Vagina (tissue), 2 donors: Measurements from ENCODE around the gene TTC23. TPM values are rescaled to one million over a fixed set of nuclear protein-coding genes. Genes with fewer than 3 reads are reported as not detected.
"Not testable (repeated sequence)": the region's sequence is repeated elsewhere in the genome, so short reads cannot be mapped to it uniquely, and the experiment has no call there.

Experiments used
- DNase-seq, 2 donors: peaks; one replicate each; pipeline ENCODE4 v3.0.0-alpha.2; 2017; ENCODE audit errors: extremely low spot score in 2 of 2
- H3K27ac ChIP-seq: fragments of 200-600 bp; sonication (generic); one replicate; pipeline ENCODE4 v1.5.1; 2019
- H3K27me3 ChIP-seq: fragments of 200-600 bp; sonication (generic); one replicate; pipeline ENCODE4 v1.5.1; 2019
- H3K36me3 ChIP-seq, 2 donors: fragments of 200-600 bp; sonication (generic); one replicate each; pipeline ENCODE4 v1.5.1; 2017 to 2019
- H3K4me1 ChIP-seq: fragments of 200-600 bp; sonication (generic); one replicate; pipeline ENCODE4 v1.5.1; 2019
- H3K4me3 ChIP-seq, 2 donors: fragments of 200-600 bp; sonication (generic); 1 replicate in 1 of 2; 2 replicates in 1 of 2; pipeline ENCODE4 v1.5.1; 2016 to 2019
- H3K9me3 ChIP-seq: fragments of 200-600 bp; sonication (generic); one replicate; pipeline ENCODE4 v1.5.1; 2019
- CTCF ChIP-seq, 3 experiments: fragments of 450-650 bp in 2 of 3; fragments of 200-600 bp in 1 of 3; sonication (generic) in 1 of 3; IDR thresholded peaks; one replicate each; pipeline ENCODE4 v1.5.1; 2017 to 2019; ENCODE audit warnings: antibody characterized with exemption in 3 of 3, mild to moderate bottlenecking in 2 of 3, moderate library complexity in 2 of 3
- POLR2A ChIP-seq, 2 donors: fragments of 450-650 bp; IDR thresholded peaks; one replicate each; pipeline ENCODE4 v1.6.1; 2017; ENCODE audit warnings: antibody characterized with exemption in 2 of 2, mild to moderate bottlenecking in 2 of 2, moderate library complexity in 2 of 2
- POLR2AphosphoS5 ChIP-seq, 2 donors: sonication (generic); formaldehyde crosslinking; IDR thresholded peaks; one replicate each; pipeline ENCODE4 v1.9.0; 2017; ENCODE audit warnings: antibody characterized with exemption in 2 of 2, mild to moderate bottlenecking in 2 of 2, low read depth in 1 of 2; ENCODE audit not compliant: insufficient read depth in 1 of 2
- intact Hi-C: fragments of 100-400 bp; cut with DNase I; formaldehyde crosslinking; loops from one replicate; pipeline ENCODE4 v1.15.1; 2023
- total RNA-seq: library from RNA; depleted of rRNA; stranded (reverse); fragments of >200 nt; gene quantifications from one replicate; pipeline ENCODE4 v1.2.3, GENCODE V29; 2016

Gene TTC23
- total RNA-seq, 1 donor from 2014 or later, result 64.1 TPM

GRCh38 chr15:99202176-99202552, 47.2 kb downstream of the TTC23 start:
- DNase-seq, result no peak
- no peaks in the 10 kb centered on the region for H3K4me1 ChIP-seq

GRCh38 chr15:99201408-99202175, 47.8 kb downstream of the TTC23 start:
- H3K27me3 ChIP-seq, result no peaks in the 10 kb centered on the region
- H3K4me3 ChIP-seq, result no peak overlapping the region
- H3K36me3 ChIP-seq, result peaks cover 0 to 20% of the 10 kb centered on the region in 2 donors
- no peak for DNase-seq
- no peaks in the 10 kb centered on the region for H3K9me3 ChIP-seq
- intact Hi-C loops, result no loop called here
- no peak overlapping the region for H3K27ac ChIP-seq
- H3K4me1 ChIP-seq, result no peaks in the 10 kb centered on the region
- TF ChIP-seq POLR2AphosphoS5 (IDR thresholded peaks at IDR 0.05; ENCODE audit: insufficient read depth in 1 of 2, low read depth in 1 of 2) (no peak), CTCF (IDR thresholded peaks at IDR 0.05) (no peak), POLR2A (IDR thresholded peaks at IDR 0.05) (no peak)

More at GRCh38 chr15:99202176-99202552, 47.2 kb downstream of the TTC23 start:
- TF ChIP-seq POLR2A (IDR thresholded peaks at IDR 0.05) (no peak), POLR2AphosphoS5 (IDR thresholded peaks at IDR 0.05; ENCODE audit: insufficient read depth in 1 of 2, low read depth in 1 of 2) (no peak), CTCF (IDR thresholded peaks at IDR 0.05) (no peak)
- Histone ChIP-seq H3K27ac (no peak overlapping the region), H3K4me3 (no peak overlapping the region), H3K9me3 (no peaks in the 10 kb centered on the region), H3K27me3 (no peaks in the 10 kb centered on the region), H3K36me3 (peaks cover 0 to 16% of the 10 kb centered on the region in 2 donors)
- intact Hi-C loops, result no loop called here

- H3K4me3 ChIP-seq, result no peak overlapping the region
- no peaks in the 10 kb centered on the region for H3K27me3 ChIP-seq
- H3K4me1 ChIP-seq, result no peaks in the 10 kb centered on the region
- no peaks in the 10 kb centered on the region for H3K9me3 ChIP-seq
- no peak overlapping the region for H3K27ac ChIP-seq
- intact Hi-C loops, result no loop called here
- no peak for DNase-seq
- TF ChIP-seq CTCF (IDR thresholded peaks at IDR 0.05) (no peak), POLR2A (IDR thresholded peaks at IDR 0.05) (no peak), POLR2AphosphoS5 (IDR thresholded peaks at IDR 0.05; ENCODE audit: insufficient read depth in 1 of 2, low read depth in 1 of 2) (no peak)
- H3K36me3 ChIP-seq, result peaks cover 0 to 23% of the 10 kb centered on the region in 2 donors
Measured at GRCh38 chr15:99197856-99198255, 51.5 kb downstream of the TTC23 start.

- not testable (repeated sequence) for H3K36me3 ChIP-seq
Measured at GRCh38 chr15:99192181-99192580, 57.2 kb downstream of the TTC23 start.

GRCh38 chr15:99187936-99188335, 61.4 kb downstream of the TTC23 start:
- no peak overlapping the region for H3K27ac ChIP-seq
- no peak overlapping the region for H3K4me3 ChIP-seq
- H3K36me3 ChIP-seq, result no peaks in the 10 kb centered on the region
- H3K9me3 ChIP-seq, result no peaks in the 10 kb centered on the region
- H3K27me3 ChIP-seq, result no peaks in the 10 kb centered on the region
- TF ChIP-seq POLR2A (IDR thresholded peaks at IDR 0.05) (no peak), POLR2AphosphoS5 (IDR thresholded peaks at IDR 0.05; ENCODE audit: insufficient read depth in 1 of 2, low read depth in 1 of 2) (no peak), CTCF (IDR thresholded peaks at IDR 0.05) (no peak)
- no peak for DNase-seq
- H3K4me1 ChIP-seq, result no peaks in the 10 kb centered on the region
- intact Hi-C loops, result no loop called here

More at GRCh38 chr15:99192181-99192580, 57.2 kb downstream of the TTC23 start:
- H3K9me3 ChIP-seq, H3K4me1 ChIP-seq, H3K27ac ChIP-seq, DNase-seq, H3K4me3 ChIP-seq, intact Hi-C loops, H3K27me3 ChIP-seq: not testable (repeated sequence)
